Measurements from ENCODE around the gene MYH15. TPM values are rescaled to one million over a fixed set of nuclear protein-coding genes. Genes with fewer than 3 reads are reported as not detected.

MYH15 gene
- total and polyA plus RNA-seq, 10 of the 15 experiments (the other 5 are each of a cell fraction or from before 2014, with no cell fraction given) = 0.05 to 0.27 (median 0.09) TPM; not detected in 1

DNA sequence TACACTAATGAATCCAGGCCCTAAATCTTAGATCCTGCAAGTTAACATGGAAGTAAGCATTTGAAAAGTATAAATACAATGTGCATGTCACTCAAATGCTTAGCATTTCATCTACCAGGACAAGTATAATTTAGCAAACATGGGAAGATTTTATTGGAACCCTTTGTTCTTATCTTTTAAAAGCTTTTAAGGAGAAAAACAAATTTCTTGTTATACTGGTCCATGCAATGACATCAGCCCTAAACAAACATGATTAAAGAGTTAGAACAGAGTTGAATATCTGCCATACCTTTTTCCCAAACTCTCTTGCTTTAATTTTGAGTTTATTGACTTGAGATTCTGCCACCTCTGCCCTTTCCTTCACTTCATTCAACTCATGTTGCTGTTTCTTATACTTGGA lies 127.1 kb downstream of the MYH15 start:
- no TSS peak for BruUV-seq (replicated peaks)
- Histone ChIP-seq H3K4me2 (ENCODE audit: control insufficient read depth, insufficient read depth) (no peak overlapping the region), H3K79me2 (ENCODE audit: control insufficient read depth, insufficient read depth, low read length) (no peaks in the 10 kb centered on the region), H3K9ac (ENCODE audit: control insufficient read depth, insufficient read depth, low read length) (no peak overlapping the region), H3K4me3 (no peak overlapping the region), H3K27ac (ENCODE audit: control insufficient read depth, insufficient read depth) (no peak overlapping the region), H3K27me3 (replicated peaks in 1 of 2; ENCODE audit: control insufficient read depth in 2 of 2, insufficient read depth in 2 of 2, low read length in 1 of 2) (no peaks in the 10 kb centered on the region), H3K36me3 (ENCODE audit: control insufficient read depth in 2 of 2, insufficient read depth in 2 of 2, low read length in 1 of 2) (no peaks in the 10 kb centered on the region), H3K4me1 (ENCODE audit: control insufficient read depth, insufficient read depth, low read length) (peaks cover 17% of the 10 kb centered on the region), H2AFZ (ENCODE audit: control insufficient read depth, low read depth, low read length) (no peak overlapping the region), H4K20me1 (ENCODE audit: control insufficient read depth, insufficient read depth) (no peaks in the 10 kb centered on the region), H3K9me3 (replicated peaks; ENCODE audit: control insufficient read depth, insufficient read depth, low read length) (no peaks in the 10 kb centered on the region)
- TF ChIP-seq RAD51 (IDR thresholded peaks at IDR 0.05) = no peak
- TF ChIP-seq NBN (IDR thresholded peaks at IDR 0.05) = no peak
- TF ChIP-seq FOXM1 (IDR thresholded peaks at IDR 0.05; ENCODE audit: low read depth, low read length) = no peak
- TF ChIP-seq KAT2A (conservative IDR thresholded peaks at IDR 0.05; ENCODE audit: control insufficient read depth, low read depth, low read length) = no peak
- TF ChIP-seq DPF2 (IDR thresholded peaks at IDR 0.05) = no peak
- TF ChIP-seq SUPT20H (IDR thresholded peaks at IDR 0.05; ENCODE audit: borderline replicate concordance, control insufficient read depth, low read depth, low read length) = no peak
- intact Hi-C loops (cut with micrococcal nuclease; ENCODE audit: unreplicated experiment) = no loop called here
- ChIA-PET CTCF (no interaction called here), POLR2A (no interaction called here), SMC1A (ENCODE audit: uncharacterized antibody, unreplicated experiment) (interaction anchor here (7.0 kb wide), 1 partner anchor 20 kb away, joined by 59 read pairs; no protein-coding TSS in a partner anchor), RAD21 (ENCODE audit: unreplicated experiment) (no interaction called here)
- in situ Hi-C loops (cut with MboI) = no loop called here
- no peak for ATAC-seq
- no peak for DNase-seq (ENCODE audit: low read depth, low spot score)
- FAIRE-seq = no peak

DNA sequence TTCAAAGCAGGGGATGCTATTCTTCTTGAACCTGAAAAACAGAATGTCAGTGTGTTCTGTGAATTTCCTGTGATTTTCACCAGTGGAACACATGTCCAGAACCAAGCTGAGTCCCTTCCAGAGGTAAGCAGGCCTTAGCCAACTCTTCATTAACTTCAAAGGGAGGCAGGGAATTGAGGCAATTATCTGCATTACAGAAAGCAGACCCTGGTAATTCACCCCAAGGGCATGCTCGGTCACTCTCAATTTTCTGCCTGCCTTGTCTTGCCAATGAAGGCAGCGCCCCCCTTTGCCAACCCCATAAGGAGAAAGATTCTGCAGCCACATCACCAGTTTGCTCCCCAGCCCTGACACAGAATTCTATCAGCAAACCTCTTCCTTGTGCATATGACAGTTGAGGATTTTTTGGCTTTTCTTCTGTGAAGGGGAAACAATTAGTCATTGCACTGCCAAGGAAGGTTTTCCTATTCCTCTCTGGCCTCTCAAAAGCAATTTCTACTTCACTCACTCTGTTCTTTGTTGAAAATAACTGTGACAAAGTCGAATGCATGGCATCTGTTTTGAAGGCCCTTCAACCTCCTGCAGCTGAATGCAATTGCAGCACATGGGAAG lies 128.8 kb downstream of the MYH15 start:
- ChIA-PET CTCF (interaction anchor here (0.7 to 1.2 kb wide), 2 partner anchors 24 to 36 kb away, joined by 3 read pairs; no protein-coding TSS in a partner anchor), RAD21 (ENCODE audit: unreplicated experiment) (no interaction called here), POLR2A (interaction anchor here (0.5 kb wide), 1 partner anchor 24 kb away, joined by 4 read pairs; no protein-coding TSS in a partner anchor), SMC1A (ENCODE audit: uncharacterized antibody, unreplicated experiment) (interaction anchor here (0.6 to 1.6 kb wide), 2 partner anchors 228 to 464 kb away, joined by 4 to 5 read pairs; no protein-coding TSS in a partner anchor)
- ATAC-seq = no peak
- intact Hi-C loops (cut with micrococcal nuclease; ENCODE audit: unreplicated experiment) (no loop called here), in situ Hi-C loops (cut with MboI) (no loop called here)
- Histone ChIP-seq H3K9ac (ENCODE audit: control insufficient read depth, insufficient read depth, low read length) (no peak overlapping the region), H3K9me3 (replicated peaks; ENCODE audit: control insufficient read depth, insufficient read depth, low read length) (no peaks in the 10 kb centered on the region), H4K20me1 (ENCODE audit: control insufficient read depth, insufficient read depth) (no peaks in the 10 kb centered on the region), H3K4me3 (no peak overlapping the region), H3K4me2 (ENCODE audit: control insufficient read depth, insufficient read depth) (no peak overlapping the region), H3K27me3 (replicated peaks in 1 of 2; ENCODE audit: control insufficient read depth in 2 of 2, insufficient read depth in 2 of 2, low read length in 1 of 2) (no peaks in the 10 kb centered on the region), H3K4me1 (ENCODE audit: control insufficient read depth, insufficient read depth, low read length) (peaks cover under 1% of the 10 kb centered on the region; the same call in 1 of the 2 replicates), H3K79me2 (ENCODE audit: control insufficient read depth, insufficient read depth, low read length) (no peaks in the 10 kb centered on the region), H3K27ac (ENCODE audit: control insufficient read depth, insufficient read depth) (no peak overlapping the region), H2AFZ (ENCODE audit: control insufficient read depth, low read depth, low read length) (no peak overlapping the region), H3K36me3 (ENCODE audit: control insufficient read depth in 2 of 2, insufficient read depth in 2 of 2, low read length in 1 of 2) (no peaks in the 10 kb centered on the region)
- no peak for FAIRE-seq
- BruUV-seq (replicated peaks) = no TSS peak
- WGBS (ENCODE audit: insufficient coverage, insufficient replicate concordance, low lambda C conversion rate, missing lambda C conversion rate) = 36% methylated on average over 3 of the region's 3 CpGs
- DNase-seq (ENCODE audit: low read depth, low spot score) = no peak
- TF ChIP-seq, protein P1, sequence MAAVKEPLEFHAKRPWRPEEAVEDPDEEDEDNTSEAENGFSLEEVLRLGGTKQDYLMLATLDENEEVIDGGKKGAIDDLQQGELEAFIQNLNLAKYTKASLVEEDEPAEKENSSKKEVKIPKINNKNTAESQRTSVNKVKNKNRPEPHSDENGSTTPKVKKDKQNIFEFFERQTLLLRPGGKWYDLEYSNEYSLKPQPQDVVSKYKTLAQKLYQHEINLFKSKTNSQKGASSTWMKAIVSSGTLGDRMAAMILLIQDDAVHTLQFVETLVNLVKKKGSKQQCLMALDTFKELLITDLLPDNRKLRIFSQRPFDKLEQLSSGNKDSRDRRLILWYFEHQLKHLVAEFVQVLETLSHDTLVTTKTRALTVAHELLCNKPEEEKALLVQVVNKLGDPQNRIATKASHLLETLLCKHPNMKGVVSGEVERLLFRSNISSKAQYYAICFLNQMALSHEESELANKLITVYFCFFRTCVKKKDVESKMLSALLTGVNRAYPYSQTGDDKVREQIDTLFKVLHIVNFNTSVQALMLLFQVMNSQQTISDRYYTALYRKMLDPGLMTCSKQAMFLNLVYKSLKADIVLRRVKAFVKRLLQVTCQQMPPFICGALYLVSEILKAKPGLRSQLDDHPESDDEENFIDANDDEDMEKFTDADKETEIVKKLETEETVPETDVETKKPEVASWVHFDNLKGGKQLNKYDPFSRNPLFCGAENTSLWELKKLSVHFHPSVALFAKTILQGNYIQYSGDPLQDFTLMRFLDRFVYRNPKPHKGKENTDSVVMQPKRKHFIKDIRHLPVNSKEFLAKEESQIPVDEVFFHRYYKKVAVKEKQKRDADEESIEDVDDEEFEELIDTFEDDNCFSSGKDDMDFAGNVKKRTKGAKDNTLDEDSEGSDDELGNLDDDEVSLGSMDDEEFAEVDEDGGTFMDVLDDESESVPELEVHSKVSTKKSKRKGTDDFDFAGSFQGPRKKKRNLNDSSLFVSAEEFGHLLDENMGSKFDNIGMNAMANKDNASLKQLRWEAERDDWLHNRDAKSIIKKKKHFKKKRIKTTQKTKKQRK (IDR thresholded peaks at IDR 0.05; ENCODE audit: low read depth, low read length) = no peak
- TF ChIP-seq, protein P2, sequence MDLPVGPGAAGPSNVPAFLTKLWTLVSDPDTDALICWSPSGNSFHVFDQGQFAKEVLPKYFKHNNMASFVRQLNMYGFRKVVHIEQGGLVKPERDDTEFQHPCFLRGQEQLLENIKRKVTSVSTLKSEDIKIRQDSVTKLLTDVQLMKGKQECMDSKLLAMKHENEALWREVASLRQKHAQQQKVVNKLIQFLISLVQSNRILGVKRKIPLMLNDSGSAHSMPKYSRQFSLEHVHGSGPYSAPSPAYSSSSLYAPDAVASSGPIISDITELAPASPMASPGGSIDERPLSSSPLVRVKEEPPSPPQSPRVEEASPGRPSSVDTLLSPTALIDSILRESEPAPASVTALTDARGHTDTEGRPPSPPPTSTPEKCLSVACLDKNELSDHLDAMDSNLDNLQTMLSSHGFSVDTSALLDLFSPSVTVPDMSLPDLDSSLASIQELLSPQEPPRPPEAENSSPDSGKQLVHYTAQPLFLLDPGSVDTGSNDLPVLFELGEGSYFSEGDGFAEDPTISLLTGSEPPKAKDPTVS (IDR thresholded peaks at IDR 0.05; ENCODE audit: low read depth, low read length) = no peak
- TF ChIP-seq, protein P3, sequence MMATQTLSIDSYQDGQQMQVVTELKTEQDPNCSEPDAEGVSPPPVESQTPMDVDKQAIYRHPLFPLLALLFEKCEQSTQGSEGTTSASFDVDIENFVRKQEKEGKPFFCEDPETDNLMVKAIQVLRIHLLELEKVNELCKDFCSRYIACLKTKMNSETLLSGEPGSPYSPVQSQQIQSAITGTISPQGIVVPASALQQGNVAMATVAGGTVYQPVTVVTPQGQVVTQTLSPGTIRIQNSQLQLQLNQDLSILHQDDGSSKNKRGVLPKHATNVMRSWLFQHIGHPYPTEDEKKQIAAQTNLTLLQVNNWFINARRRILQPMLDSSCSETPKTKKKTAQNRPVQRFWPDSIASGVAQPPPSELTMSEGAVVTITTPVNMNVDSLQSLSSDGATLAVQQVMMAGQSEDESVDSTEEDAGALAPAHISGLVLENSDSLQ (IDR thresholded peaks at IDR 0.05) = no peak
- TF ChIP-seq RBBP5 (conservative IDR thresholded peaks at IDR 0.05) (no peak), CREM (IDR thresholded peaks at IDR 0.05; ENCODE audit: low read depth) (no peak)

Data from GM12878 (cell line).